Measurements from ENCODE around the gene KIAA0513.

Gene KIAA0513

GRCh38 chr16:85134076-85134788, 106.6 kb downstream of the KIAA0513 start:
- Histone ChIP-seq H3K27ac (no peak overlapping the region), H3K36me3 (no peaks in the 10 kb centered on the region), H3K9me3 (ENCODE audit: severe bottlenecking) (no peaks in the 10 kb centered on the region), H3K4me3 (ENCODE audit: low read depth, low read length) (no peak overlapping the region), H3K27me3 (ENCODE audit: insufficient read depth, low read depth, severe bottlenecking) (no peaks in the 10 kb centered on the region)
- TF ChIP-seq CTCF (IDR thresholded peaks at IDR 0.05; ENCODE audit: low read depth, low read length), result no peak
- DNase-seq, result no peak

- TF ChIP-seq CTCF (IDR thresholded peaks at IDR 0.05; ENCODE audit: low read depth, low read length), result no peak
- H3K27me3 ChIP-seq (ENCODE audit: insufficient read depth, low read depth, severe bottlenecking), result no peaks in the 10 kb centered on the region
- H3K4me3 ChIP-seq (ENCODE audit: low read depth, low read length), result no peak overlapping the region
- no peak overlapping the region for H3K27ac ChIP-seq
- no peak for DNase-seq
- no peaks in the 10 kb centered on the region for H3K9me3 ChIP-seq (ENCODE audit: severe bottlenecking)
- no peaks in the 10 kb centered on the region for H3K36me3 ChIP-seq
These were observed 107.2 kb downstream of the KIAA0513 start for GRCh38 chr16:85134789-85135142.

GRCh38 chr16:85136213-85136701, 108.7 kb downstream of the KIAA0513 start:
- Histone ChIP-seq H3K27me3 (ENCODE audit: insufficient read depth, low read depth, severe bottlenecking) (no peaks in the 10 kb centered on the region), H3K27ac (no peak overlapping the region), H3K9me3 (ENCODE audit: severe bottlenecking) (no peaks in the 10 kb centered on the region), H3K4me3 (ENCODE audit: low read depth, low read length) (no peak overlapping the region), H3K36me3 (no peaks in the 10 kb centered on the region)
- TF ChIP-seq CTCF (IDR thresholded peaks at IDR 0.05; ENCODE audit: low read depth, low read length), result no peak
- no peak for DNase-seq

GRCh38 chr16:85136702-85137322, 109.2 kb downstream of the KIAA0513 start:
- no peak for DNase-seq
- Histone ChIP-seq H3K36me3 (no peaks in the 10 kb centered on the region), H3K9me3 (ENCODE audit: severe bottlenecking) (no peaks in the 10 kb centered on the region), H3K27ac (no peak overlapping the region), H3K4me3 (ENCODE audit: low read depth, low read length) (no peak overlapping the region), H3K27me3 (ENCODE audit: insufficient read depth, low read depth, severe bottlenecking) (no peaks in the 10 kb centered on the region)
- no peak for TF ChIP-seq CTCF (IDR thresholded peaks at IDR 0.05; ENCODE audit: low read depth, low read length)

GRCh38 chr16:85137323-85138072, 109.9 kb downstream of the KIAA0513 start:
- H3K4me3 ChIP-seq (ENCODE audit: low read depth, low read length), result no peak overlapping the region
- no peak overlapping the region for H3K27ac ChIP-seq
- no peaks in the 10 kb centered on the region for H3K9me3 ChIP-seq (ENCODE audit: severe bottlenecking)
- TF ChIP-seq CTCF (IDR thresholded peaks at IDR 0.05; ENCODE audit: low read depth, low read length), result no peak
- no peak for DNase-seq
- no peaks in the 10 kb centered on the region for H3K27me3 ChIP-seq (ENCODE audit: insufficient read depth, low read depth, severe bottlenecking)
- no peaks in the 10 kb centered on the region for H3K36me3 ChIP-seq

All from WERI-Rb-1 (cell line).